HG02571 (cell line): Measurements from ENCODE around the gene C1QTNF5.

ENCODE experiments used
- ATAC-seq: cut with Tn5 transposase; IDR thresholded peaks from one replicate; pipeline ENCODE4 v1.9.1; 2021; ENCODE audit warnings: mild to moderate bottlenecking, moderate library complexity; ENCODE audit not compliant: unreplicated experiment

The C1QTNF5 gene

DNA sequence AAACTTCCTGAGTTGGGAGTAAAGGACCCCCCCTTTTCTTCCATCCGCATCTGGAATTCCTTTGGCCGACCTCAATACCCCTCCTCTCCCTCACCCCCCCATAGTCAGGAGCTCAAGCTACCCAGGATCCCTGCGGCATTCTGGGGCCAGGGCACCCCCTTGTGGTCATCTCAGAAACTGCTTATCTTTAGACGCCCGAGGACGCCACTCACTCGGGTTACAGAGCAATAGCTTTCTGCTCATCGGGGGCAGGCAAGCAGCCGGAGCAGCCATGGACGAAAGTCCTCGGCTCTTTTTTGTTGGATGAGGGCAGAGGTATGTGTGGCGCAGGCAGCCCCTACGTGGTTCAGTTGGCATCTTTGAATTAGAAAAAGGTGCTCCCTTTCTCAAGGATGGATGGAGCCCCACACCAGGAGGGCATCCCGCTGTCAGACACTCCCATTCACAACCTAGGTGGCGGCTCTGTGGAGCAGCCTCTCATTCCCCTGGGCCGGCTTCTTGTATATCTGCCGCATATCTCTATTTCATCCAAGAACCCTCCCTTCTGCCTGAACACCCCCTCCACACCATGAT, 2.3 kb downstream of the C1QTNF5 start:
- no peak for ATAC-seq

- no peak for ATAC-seq
Observed at GRCh38 chr11:119337581-119338317, 2.9 kb downstream of the C1QTNF5 start.

- ATAC-seq: no peak
Observed at GRCh38 chr11:119336744-119337469, 3.8 kb downstream of the C1QTNF5 start.

GRCh38 chr11:119335655-119336543, 4.8 kb downstream of the C1QTNF5 start:
- no peak for ATAC-seq

- ATAC-seq: no peak
Observed at GRCh38 chr11:119335091-119335654, 5.5 kb downstream of the C1QTNF5 start.

GRCh38 chr11:119334174-119334930, 6.3 kb downstream of the C1QTNF5 start, which contains the start of gene RNF26:
Gene RNF26 (plus strand): TSS chr11:119334527. CDS start chr11:119335123, 596 bp downstream.
- ATAC-seq: peak; percentile 91

- no peak for ATAC-seq
Observed at GRCh38 chr11:119332111-119332765, 8.4 kb downstream of the C1QTNF5 start.

- ATAC-seq: no peak
Observed at GRCh38 chr11:119330237-119330636, 10.4 kb downstream of the C1QTNF5 start.

DNA sequence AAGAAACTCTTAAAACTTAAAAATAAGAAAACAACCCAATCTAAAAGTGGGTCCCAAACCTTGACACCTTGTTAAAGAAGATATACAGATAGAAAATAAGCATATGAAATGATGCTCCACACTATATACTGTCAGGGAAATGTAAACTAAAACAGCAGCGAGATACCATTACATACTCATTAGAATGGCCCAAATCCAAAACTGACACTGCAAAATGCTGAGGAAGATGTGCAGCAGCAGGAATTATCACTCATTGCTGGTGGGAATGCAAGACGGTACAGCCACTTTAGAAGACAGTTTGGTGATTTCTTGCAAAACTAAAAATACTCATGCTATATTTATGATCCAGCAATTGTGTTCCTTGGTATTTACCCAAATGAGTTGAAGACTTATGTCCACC, 11.4 kb downstream of the C1QTNF5 start:
- ATAC-seq: no peak

GRCh38 chr11:119324189-119324588, 16.5 kb downstream of the C1QTNF5 start:
- ATAC-seq: no peak

DNA sequence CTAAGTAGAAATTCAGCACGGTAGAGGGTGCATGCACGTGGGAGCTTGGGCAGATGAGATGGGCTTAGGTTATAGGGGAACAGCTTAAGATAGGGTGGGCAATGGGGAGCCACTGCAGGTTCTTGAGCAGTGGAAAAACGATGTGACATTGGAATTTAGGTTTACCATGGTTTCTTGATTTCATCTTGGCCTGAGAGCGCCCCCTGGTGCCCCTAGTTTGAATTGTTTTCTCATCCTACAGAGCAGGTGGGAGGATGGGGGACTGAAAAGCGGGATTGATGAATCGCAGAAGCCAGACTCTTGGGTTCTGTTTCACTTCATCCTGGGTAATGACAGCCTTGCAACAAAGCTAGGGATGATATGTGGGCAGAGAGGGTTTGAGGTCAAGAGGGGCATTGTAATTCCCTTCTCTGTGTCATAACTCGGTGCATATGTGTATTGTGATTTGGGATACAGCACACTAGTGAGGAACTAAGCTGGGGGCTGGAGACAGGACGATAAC, 17.1 kb downstream of the C1QTNF5 start:
- ATAC-seq: no peak

GRCh38 chr11:119322921-119323531, 17.7 kb downstream of the C1QTNF5 start:
- no peak for ATAC-seq

DNA sequence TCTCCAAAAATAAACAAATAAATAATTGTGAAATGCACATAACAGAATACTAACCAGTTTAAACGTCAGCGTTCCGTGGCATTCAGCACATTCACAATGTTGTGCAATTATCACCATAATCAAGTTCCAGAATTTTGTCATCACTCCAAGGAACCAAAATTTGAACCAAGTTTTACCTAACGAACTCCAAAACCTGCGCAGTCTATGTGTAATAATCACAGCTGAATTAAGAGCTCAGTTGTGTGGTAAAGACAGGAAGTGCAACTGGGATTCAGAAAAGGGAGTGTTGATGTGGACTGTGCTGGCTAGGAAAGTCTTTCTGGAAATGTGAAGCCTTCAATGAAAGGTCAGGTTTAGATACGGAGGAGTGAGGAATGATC, 18.3 kb downstream of the C1QTNF5 start:
- ATAC-seq: no peak

- ATAC-seq: no peak
Observed at GRCh38 chr11:119320776-119321524, 19.7 kb downstream of the C1QTNF5 start.

DNA sequence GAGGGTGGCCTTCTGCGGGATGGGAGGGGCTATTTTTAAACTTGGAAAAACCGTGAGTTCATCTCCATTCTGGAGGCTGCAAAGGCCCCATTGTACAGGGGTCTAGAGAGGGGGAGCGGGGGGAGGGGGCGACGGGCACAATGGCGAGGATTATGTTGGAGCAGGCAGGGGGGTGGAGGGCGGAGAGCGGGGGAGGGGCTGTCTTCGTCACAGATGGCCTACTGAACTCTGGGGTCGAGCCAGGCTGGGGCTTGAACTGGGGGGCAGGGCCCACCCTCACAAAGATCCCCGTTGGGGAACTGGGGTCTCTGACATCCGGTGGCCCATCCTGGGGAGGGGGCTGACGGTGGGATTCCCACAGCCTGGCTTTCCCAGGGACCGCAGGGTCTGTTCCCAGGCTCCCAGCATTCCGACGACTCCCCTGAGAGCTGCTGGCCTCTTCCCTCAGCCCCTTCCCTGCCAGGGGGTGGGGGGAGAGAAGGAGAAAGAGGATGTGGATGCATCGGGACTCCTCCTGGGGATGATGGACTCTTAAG, 20.4 kb downstream of the C1QTNF5 start:
- no peak for ATAC-seq

DNA sequence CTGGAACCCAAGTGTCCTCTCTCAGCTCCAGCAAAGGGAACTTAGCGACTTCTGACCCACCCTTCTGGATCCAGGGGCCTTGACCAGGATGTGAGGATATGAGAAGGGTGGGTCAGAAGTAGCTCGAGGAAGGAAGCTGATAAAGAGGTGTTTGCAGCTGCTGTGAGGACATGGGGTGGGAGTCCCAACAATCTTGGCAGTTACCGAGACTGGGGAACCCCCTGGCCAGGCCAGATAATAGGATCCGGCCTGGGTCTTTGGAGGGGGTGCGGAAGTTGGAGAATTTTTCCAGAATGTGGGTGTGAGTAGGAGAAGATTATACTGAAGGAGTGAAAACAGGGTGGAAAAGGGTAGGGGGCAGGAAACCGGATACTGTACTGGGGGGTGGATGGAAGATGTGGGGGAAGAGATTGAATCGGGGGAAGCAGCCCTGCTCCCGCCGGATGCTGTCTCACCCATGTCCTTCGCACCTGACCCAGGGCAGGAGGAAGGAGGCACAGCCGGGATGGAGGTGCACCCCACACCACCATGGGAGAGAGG, 20.9 kb downstream of the C1QTNF5 start:
- no peak for ATAC-seq

GRCh38 chr11:119319136-119319699, 21.5 kb downstream of the C1QTNF5 start:
- no peak for ATAC-seq
